Measurements from ENCODE around the gene ST3GAL4.

Gene ST3GAL4

DNA sequence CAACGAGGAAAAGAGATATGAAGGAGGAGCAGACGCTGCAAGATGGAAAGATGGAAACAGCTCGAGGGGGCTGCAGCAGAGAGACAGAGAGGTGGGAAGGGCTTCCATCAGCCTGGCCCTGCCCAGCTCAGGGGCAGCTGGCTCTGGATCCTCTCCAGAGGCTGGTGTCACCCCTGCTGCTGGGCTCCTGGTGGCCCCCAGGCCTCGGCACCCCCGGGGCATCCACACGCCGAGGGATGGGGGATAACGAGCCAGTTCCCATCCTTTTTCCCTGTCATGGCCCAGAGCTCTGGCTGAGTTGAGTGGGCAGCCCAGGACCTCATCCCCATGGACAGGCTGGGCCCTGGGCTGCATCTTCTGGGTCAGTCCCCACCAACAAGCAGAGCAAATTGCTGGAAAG lies 102.3 kb downstream of the ST3GAL4 start:
- DNase-seq (ENCODE audit: insufficient read length) (no peak), FAIRE-seq (no peak)
- no peak for TF ChIP-seq POLR2A (IDR thresholded peaks at IDR 0.05; ENCODE audit: low read depth, low read length)
- no peak for TF ChIP-seq TAF1 (IDR thresholded peaks at IDR 0.05; ENCODE audit: borderline replicate concordance, low read depth, low read length)
- no peak for TF ChIP-seq POLR2AphosphoS5 (IDR thresholded peaks at IDR 0.05; ENCODE audit: low read depth, low read length)

DNA sequence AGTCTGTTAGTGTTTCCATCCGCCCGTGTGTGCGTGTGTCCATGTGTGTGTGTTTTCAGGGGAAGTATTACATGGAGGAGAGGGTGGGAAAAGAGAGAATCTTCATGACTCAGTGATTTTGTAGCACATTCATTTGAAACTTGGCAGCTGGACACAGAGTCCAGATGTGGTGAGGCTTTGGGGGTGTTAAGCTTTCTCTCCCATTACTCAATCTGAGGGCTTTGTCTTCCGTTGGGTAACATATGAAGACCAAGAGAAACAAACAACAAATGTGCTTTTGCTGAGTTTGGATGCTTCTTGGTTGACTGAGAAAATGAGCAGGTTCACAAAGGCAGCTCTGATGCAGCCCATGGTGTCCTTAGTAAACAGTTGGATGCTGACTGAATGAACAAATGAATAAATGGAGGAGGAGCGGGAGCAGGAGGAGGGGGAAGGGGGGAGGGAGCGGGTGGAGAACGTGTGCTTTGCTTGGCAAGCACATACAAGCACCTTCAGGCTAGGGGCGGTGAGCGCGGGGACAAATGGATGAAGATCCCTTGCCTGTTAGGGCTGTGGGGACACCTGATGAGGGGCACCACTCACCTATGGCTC lies 104.3 kb downstream of the ST3GAL4 start:
- no peak for DNase-seq (ENCODE audit: insufficient read length)
- no peak for FAIRE-seq
- TF ChIP-seq POLR2A (IDR thresholded peaks at IDR 0.05; ENCODE audit: low read depth, low read length) (no peak), TAF1 (IDR thresholded peaks at IDR 0.05; ENCODE audit: borderline replicate concordance, low read depth, low read length) (no peak), POLR2AphosphoS5 (IDR thresholded peaks at IDR 0.05; ENCODE audit: low read depth, low read length) (no peak)

DNA sequence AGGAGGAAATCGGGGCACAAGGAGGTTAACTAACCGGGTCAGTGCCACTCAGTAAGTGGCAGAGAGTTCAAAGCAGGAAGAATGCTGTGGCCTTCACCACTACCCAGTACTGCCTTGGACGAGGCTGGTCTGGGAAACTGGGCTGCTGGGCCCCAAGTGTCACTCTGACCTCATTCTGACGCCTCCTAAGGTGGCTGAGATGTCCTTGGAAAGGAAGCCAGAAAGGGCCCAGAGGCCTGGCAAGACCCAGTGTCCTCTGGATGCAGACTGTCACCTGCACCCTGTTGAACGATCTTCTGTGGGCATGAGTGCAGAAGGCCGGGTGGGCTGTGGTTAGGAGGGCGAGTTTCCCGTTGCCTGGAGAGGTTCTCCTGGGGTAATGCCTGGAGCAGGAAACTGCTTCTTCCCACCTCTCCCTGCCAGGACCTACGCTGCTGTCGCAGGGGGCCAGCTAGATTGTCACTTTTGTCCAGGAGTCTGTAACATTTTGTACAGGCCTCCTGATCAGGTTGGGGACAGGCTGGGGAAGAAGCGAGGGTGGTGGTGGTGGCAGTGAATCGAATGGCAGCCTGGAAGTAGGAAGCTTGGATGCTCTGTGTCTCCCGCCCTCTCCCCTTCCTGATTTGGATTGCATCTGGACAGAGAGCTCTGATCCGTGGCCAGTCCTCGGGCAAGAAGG lies 105.1 kb downstream of the ST3GAL4 start:
- TF ChIP-seq TAF1 (IDR thresholded peaks at IDR 0.05; ENCODE audit: borderline replicate concordance, low read depth, low read length) (no peak), POLR2A (IDR thresholded peaks at IDR 0.05; ENCODE audit: low read depth, low read length) (no peak), POLR2AphosphoS5 (IDR thresholded peaks at IDR 0.05; ENCODE audit: low read depth, low read length) (no peak)
- DNase-seq (ENCODE audit: insufficient read length): no peak
- FAIRE-seq: no peak

DNA sequence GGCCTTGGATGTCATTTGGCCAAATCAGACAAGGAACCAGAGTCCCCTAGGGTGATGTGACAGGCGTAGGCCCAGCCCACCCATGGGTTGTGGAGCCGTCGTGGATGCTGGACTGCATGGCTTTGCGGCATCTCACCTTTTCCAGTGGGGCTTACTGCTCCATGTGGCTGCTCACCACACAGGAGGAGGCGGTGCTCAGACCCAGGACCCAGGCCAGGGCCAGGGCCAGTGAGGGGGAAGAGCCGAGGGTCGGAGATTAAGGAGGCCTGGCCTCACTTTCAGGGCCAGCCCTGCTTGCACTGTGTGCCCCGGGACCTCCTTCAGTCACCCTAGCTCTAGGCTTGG lies 105.6 kb downstream of the ST3GAL4 start:
- DNase-seq (ENCODE audit: insufficient read length) (no peak), FAIRE-seq (no peak)
- no peak for TF ChIP-seq POLR2AphosphoS5 (IDR thresholded peaks at IDR 0.05; ENCODE audit: low read depth, low read length)
- TF ChIP-seq TAF1 (IDR thresholded peaks at IDR 0.05; ENCODE audit: borderline replicate concordance, low read depth, low read length): no peak
- no peak for TF ChIP-seq POLR2A (IDR thresholded peaks at IDR 0.05; ENCODE audit: low read depth, low read length)

DNA sequence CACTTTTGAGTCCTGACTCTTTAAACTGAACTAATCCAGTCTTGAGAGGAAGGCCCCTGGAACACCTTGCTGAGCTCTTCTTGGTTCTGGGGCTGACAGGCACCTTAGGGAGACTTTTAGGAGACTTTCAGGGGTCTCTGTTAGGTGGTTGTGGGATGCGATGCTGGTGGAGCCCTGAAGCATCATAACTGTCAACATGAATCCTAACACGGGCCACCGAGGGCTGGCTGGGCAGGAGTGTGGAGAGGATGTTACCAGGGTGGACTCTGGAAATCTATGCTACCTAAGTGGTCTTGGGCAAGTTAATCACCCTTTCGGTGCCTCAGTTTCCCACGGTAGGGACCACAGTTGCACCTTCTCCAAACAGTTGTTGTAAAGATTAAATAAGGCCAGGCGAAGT lies 106.5 kb downstream of the ST3GAL4 start:
- DNase-seq (ENCODE audit: insufficient read length): no peak
- no peak for FAIRE-seq
- TF ChIP-seq POLR2AphosphoS5 (IDR thresholded peaks at IDR 0.05; ENCODE audit: low read depth, low read length): no peak
- no peak for TF ChIP-seq POLR2A (IDR thresholded peaks at IDR 0.05; ENCODE audit: low read depth, low read length)
- TF ChIP-seq TAF1 (IDR thresholded peaks at IDR 0.05; ENCODE audit: borderline replicate concordance, low read depth, low read length): no peak

DNA sequence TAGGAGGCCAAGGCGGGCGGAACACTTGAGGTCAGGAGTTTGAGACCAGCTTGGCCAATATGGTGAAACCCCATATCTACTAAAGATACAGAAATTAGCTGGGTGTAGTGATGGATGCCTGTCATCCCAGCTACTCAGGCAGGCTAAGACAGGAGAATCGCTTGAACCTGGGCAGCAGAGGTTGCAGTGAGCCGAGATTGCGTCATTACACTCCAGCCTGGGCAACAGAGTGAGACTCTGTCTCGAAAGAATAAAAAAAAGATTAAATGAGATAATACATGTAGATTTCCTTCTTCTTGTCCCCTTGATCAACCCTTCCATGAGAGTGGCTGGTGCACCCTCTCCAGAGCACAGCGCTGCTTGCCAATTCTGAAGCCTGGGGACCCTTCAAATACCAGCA lies 106.9 kb downstream of the ST3GAL4 start:
- TF ChIP-seq TAF1 (IDR thresholded peaks at IDR 0.05; ENCODE audit: borderline replicate concordance, low read depth, low read length): no peak
- TF ChIP-seq POLR2AphosphoS5 (IDR thresholded peaks at IDR 0.05; ENCODE audit: low read depth, low read length): no peak
- TF ChIP-seq POLR2A (IDR thresholded peaks at IDR 0.05; ENCODE audit: low read depth, low read length): no peak
- DNase-seq (ENCODE audit: insufficient read length): no peak
- no peak for FAIRE-seq

All from GM12892 (cell line).